Heart right ventricle (tissue), 16 donors: ENCODE results near the gene VSX2. TPM values are rescaled to one million over a fixed set of nuclear protein-coding genes. Genes with fewer than 3 reads are reported as not detected.
"Not testable (repeated sequence)": the region's sequence is repeated elsewhere in the genome, so short reads cannot be mapped to it uniquely, and the experiment has no call there.

ENCODE experiments used
- ATAC-seq, 8 donors: fragments of 200-7000 bp; cut with Tn5 transposase; one replicate each; pipeline ENCODE4 v1.9.1; 2020; ENCODE audit warnings: mild to moderate bottlenecking in 8 of 8, moderate library complexity in 8 of 8, moderate number of reproducible peaks in 1 of 8
- DNase-seq, 2 donors: peaks; one replicate each; pipeline ENCODE4 v3.0.0-alpha.2; 2020
- H3K27ac ChIP-seq, 10 donors: fragments of 200-600 bp; sonication (generic) in 2 of 10; one replicate each; pipeline versions ENCODE4 v1.5.0 to v1.8.0; 2020 to 2022; ENCODE audit warnings: mild to moderate bottlenecking in 3 of 10
- H3K27me3 ChIP-seq, 7 donors: fragments of 200-600 bp; one replicate each; pipeline ENCODE4 v1.8.0; 2021 to 2022; ENCODE audit warnings: mild to moderate bottlenecking in 2 of 7
- H3K36me3 ChIP-seq, 9 donors: fragments of 200-600 bp; sonication (generic) in 1 of 9; one replicate each; pipeline versions ENCODE4 v1.5.0 to v1.8.0; 2020 to 2022; ENCODE audit warnings: mild to moderate bottlenecking in 2 of 9
- H3K4me1 ChIP-seq, 9 donors: fragments of 200-600 bp; sonication (generic) in 1 of 9; one replicate each; pipeline versions ENCODE4 v1.5.0 to v1.8.0; 2020 to 2022; ENCODE audit warnings: mild to moderate bottlenecking in 4 of 9
- H3K4me3 ChIP-seq, 10 donors: fragments of 200-600 bp; sonication (generic) in 2 of 10; one replicate each; pipeline versions ENCODE4 v1.5.0 to v1.8.0; 2020 to 2022; ENCODE audit warnings: mild to moderate bottlenecking in 7 of 10, moderate library complexity in 2 of 10
- H3K9me3 ChIP-seq, 11 donors: fragments of 200-600 bp in 10 of 11; sonication (generic) in 2 of 11; one replicate each; pipeline versions ENCODE4 v1.5.0 to v1.8.0; 2013 to 2022; ENCODE audit warnings: mild to moderate bottlenecking in 2 of 11, control low read depth in 1 of 11, moderate library complexity in 1 of 11
- CTCF ChIP-seq, 9 donors: fragments of 200-600 bp; sonication (generic) in 2 of 9; IDR thresholded peaks; one replicate each; pipeline versions ENCODE4 v1.5.0 to v1.8.0; 2021 to 2022; ENCODE audit warnings: antibody characterized with exemption in 9 of 9, mild to moderate bottlenecking in 5 of 9, moderate library complexity in 1 of 9
- WGBS, 2 donors: extraction: QIAGEN DNeasy Blood & Tissue Kit; methylation state at CpG; one replicate each; pipeline ENCODE4 v1.1.7; 2013; ENCODE audit warnings: inconsistent platforms in 1 of 2; 5-methylcytosine and 5-hydroxymethylcytosine counted together
- intact Hi-C, 10 donors: fragments of 100-400 bp; cut with DNase I; formaldehyde crosslinking; loops; one replicate each; pipeline versions ENCODE4 v1.11.1 to v1.14.2; 2022
- polyA plus RNA-seq, 2 donors: library from polyadenylated mRNA; stranded (reverse); fragments of 200-250 nt; gene quantifications; one replicate each; pipeline ENCODE4 v1.2.3, GENCODE V29; 2013
- total RNA-seq, 10 donors: library from RNA; stranded (reverse); fragmentation: NEBNext Ultra II Directional in 3 of 10; extraction: Animal tissue kit (Norgen Biotek cat#: 25700) in 3 of 10; gene quantifications; one replicate each; pipeline versions ENCODE4 v1.2.1 to v1.2.4, GENCODE V29; 2021 to 2023
- donor health status: Arrhythmogenic right ventricular cardiomyopathy.
- donor health status: ischemic (EF 13 %, LVEDD 7.1; RV severe dilation, severe dysfunction).
- donor health status: healthy with polysubstance abuse.
- donor health status: DM: no; HTN: yes; CAD: no.
- donor health status: DM: no; HTN: no; CAD: no.
- donor health status: ischemic (EF 25% LVEDD 6.9; RV normal size, moderate dysfunction).
- donor health status: ischemic (EF 25% LVEDD 5.7; RV mildly dilated, moderate dysfunction).
- donor health status: healthy.
- donor health status: DM: yes; HTN: yes; CAD: no.
- donor health status: Ischemic cardiomyopathy.
- donor health status: ischemic (EF 35%, LVEDD 5.7; RV mildly dilated, moderate dysfunction).
- donor health status: nonischemic (EF 11% LVEDD 7.7; RV severe dilation, severe dysfunction).
- donor health status: DM: yes; HTN: yes; CAD: no.
- donor health status: PGD.
- donor health status: ischemic (EF 29% LVEDD 5.4; RV normal size, mild dysfunction).
- donor health status: nonischemic (EF 23%, LVEDD 6.1; RV moderate dilation, normal function).

VSX2 gene
- total and polyA plus RNA-seq, 12 donors: not detected

- 63 to 70% methylated on average over 13 of the region's 13 CpGs for WGBS, 2 donors
- Histone ChIP-seq H3K4me3 (no peak overlapping the region), H3K27me3 (no peaks in the 10 kb centered on the region), H3K27ac (no peak overlapping the region), H3K9me3 (no peaks in the 10 kb centered on the region), H3K36me3 (no peaks in the 10 kb centered on the region), H3K4me1 (no peaks in the 10 kb centered on the region)
- no peak for ATAC-seq
- intact Hi-C loops: no loop called here
- no peak for DNase-seq
- no peak for TF ChIP-seq CTCF (IDR thresholded peaks at IDR 0.05)
These were observed 26.2 kb downstream of the VSX2 start for GRCh38 chr14:74265301-74265965.

GRCh38 chr14:74267588-74267987, 28.3 kb downstream of the VSX2 start:
- 49 to 53% methylated on average over 3 of the region's 3 CpGs for WGBS, 2 donors
- no peak for TF ChIP-seq CTCF (IDR thresholded peaks at IDR 0.05)
- DNase-seq: no peak
- intact Hi-C loops: no loop called here
- H3K9me3 ChIP-seq: no peaks in the 10 kb centered on the region
- H3K27ac ChIP-seq: no peak overlapping the region
- ATAC-seq: no peak
- H3K27me3 ChIP-seq: peaks cover 0 to 5% (median 0%) of the 10 kb centered on the region in 7 donors
- H3K4me3 ChIP-seq: no peak overlapping the region
- no peaks in the 10 kb centered on the region for H3K4me1 ChIP-seq
- H3K36me3 ChIP-seq: no peaks in the 10 kb centered on the region

GRCh38 chr14:74270382-74271177, 31.3 kb downstream of the VSX2 start:
- intact Hi-C loops: not testable (repeated sequence)
- WGBS, 2 donors: 74 to 77% methylated on average over 14 of the region's 14 CpGs

GRCh38 chr14:74271365-74271764, 32.1 kb downstream of the VSX2 start:
- no peak for DNase-seq
- H3K36me3 ChIP-seq: no peaks in the 10 kb centered on the region
- no peak overlapping the region for H3K27ac ChIP-seq
- no peak for ATAC-seq
- intact Hi-C loops: no loop called here
- peaks cover 0 to 5% (median 0%) of the 10 kb centered on the region in 7 donors for H3K27me3 ChIP-seq
- 46 to 93% methylated on average over 1 of the region's 1 CpG for WGBS, 2 donors
- H3K4me1 ChIP-seq: peaks cover 0 to 3% (median 0%) of the 10 kb centered on the region in 9 donors
- no peaks in the 10 kb centered on the region for H3K9me3 ChIP-seq
- no peak for TF ChIP-seq CTCF (IDR thresholded peaks at IDR 0.05)
- H3K4me3 ChIP-seq: no peak overlapping the region

More at GRCh38 chr14:74270382-74271177, 31.3 kb downstream of the VSX2 start:
- not testable (repeated sequence) for H3K4me1 ChIP-seq, H3K9me3 ChIP-seq, H3K36me3 ChIP-seq, H3K27me3 ChIP-seq, DNase-seq, H3K4me3 ChIP-seq, ATAC-seq, H3K27ac ChIP-seq
